K562 (cell line): ENCODE measurements around the gene RERG. TPM values are rescaled to one million over a fixed set of nuclear protein-coding genes. Genes with fewer than 3 reads are reported as not detected.

Source experiments
- ATAC-seq: fragments of 200-7000 bp; cut with Tn5 transposase; 3 replicates; pipeline ENCODE4 v1.9.1; 2020; ENCODE audit warnings: moderate library complexity
- BruUV-seq: library from RNA; stranded (reverse); fragments of 400-500 nt; replicated peaks from 2 replicates; lab custom pipeline; 2021; lab: Mats Ljungman, UMichigan
- CTCF ChIA-PET: fragments of 300-600 bp; formaldehyde crosslinking; extraction: SDS; loops from one replicate; lab custom pipeline; 2021; ENCODE audit warnings: low intra/inter-chr PET ratio; lab: Yijun Ruan, JAX
- POLR2A ChIA-PET: fragments of 300-600, 350-650 bp; sonication (Branson Sonifier 250); formaldehyde crosslinking; extraction: SDS; loops from one replicate; lab custom pipeline; 2021; ENCODE audit warnings: antibody characterized with exemption, inconsistent platforms; lab: Yijun Ruan, JAX
- DNase-seq, 4 experiments: peaks; one replicate each; pipeline versions ENCODE4 v3.0.0 to v3.0.0-alpha.2; 2011 to 2018; ENCODE audit warnings: low spot score in 3 of 4, mixed read lengths in 3 of 4; ENCODE audit errors: extremely low read depth in 1 of 4
- FAIRE-seq: peaks from 2 replicates; lab custom pipeline; 2011; peaks lifted over from hg19 to GRCh38; lab: Jason Lieb, UNC
- H2AFZ ChIP-seq: 2 replicates; pipeline ENCODE4 v1.6.0; 2011; ENCODE audit warnings: low read depth, low read length, control low read depth, inconsistent platforms
- H3K27ac ChIP-seq: fragments of 200-600 bp; 3 replicates; pipeline ENCODE4 v1.8.0; 2011; ENCODE audit warnings: low read depth, mild to moderate bottlenecking, control low read depth, inconsistent platforms, low read length, moderate library complexity, mixed read lengths; ENCODE audit errors: extremely low read depth
- H3K27me3 ChIP-seq, 2 experiments: fragments of 300-600 bp in 1 of 2; 2 replicates in 1 of 2; 3 replicates in 1 of 2; pipeline versions ENCODE4 v1.6.0 to v1.8.0; 2011; ENCODE audit warnings: inconsistent platforms in 2 of 2, low read length in 2 of 2, mild to moderate bottlenecking in 1 of 2, mixed read lengths in 1 of 2, moderate library complexity in 1 of 2; ENCODE audit not compliant: control insufficient read depth in 2 of 2, insufficient read depth in 2 of 2
- H3K36me3 ChIP-seq: fragments of 300-600 bp; 3 replicates; pipeline ENCODE4 v1.8.0; 2011; ENCODE audit warnings: mild to moderate bottlenecking, low read length, inconsistent platforms; ENCODE audit not compliant: control insufficient read depth, insufficient read depth
- H3K4me1 ChIP-seq, 2 experiments: fragments of 200-600 bp in 1 of 2; replicated peaks in 1 of 2; 2 replicates in 1 of 2; 3 replicates in 1 of 2; pipeline versions ENCODE4 v1.5.1 to v1.8.0; 2011; ENCODE audit warnings: inconsistent platforms in 2 of 2, low read length in 2 of 2, mild to moderate bottlenecking in 1 of 2, mixed read lengths in 1 of 2, moderate library complexity in 1 of 2; ENCODE audit not compliant: control insufficient read depth in 2 of 2, insufficient read depth in 2 of 2
- H3K4me2 ChIP-seq: 2 replicates; pipeline ENCODE4 v1.6.1; 2011; ENCODE audit warnings: low read length, control low read depth, inconsistent platforms, mixed read lengths; ENCODE audit not compliant: insufficient read depth
- H3K4me3 ChIP-seq: fragments of 200-600 bp; sonication (generic), shearing (Covaris generic); 2 replicates; pipeline ENCODE4 v1.5.1; 2016; ENCODE audit warnings: control low read depth, inconsistent platforms
- H3K79me2 ChIP-seq: fragments of 200-600 bp; 3 replicates; pipeline ENCODE4 v1.8.0; 2011; ENCODE audit warnings: low read length, inconsistent platforms; ENCODE audit not compliant: control insufficient read depth, insufficient read depth
- H3K9ac ChIP-seq, 2 experiments: 2 replicates each; pipeline versions ENCODE4 v1.6.0 to v1.6.1; 2011; ENCODE audit warnings: low read depth in 2 of 2, low read length in 2 of 2, control low read depth in 1 of 2, inconsistent platforms in 1 of 2, mild to moderate bottlenecking in 1 of 2, mixed read lengths in 1 of 2; ENCODE audit not compliant: insufficient read depth in 1 of 2
- H3K9me1 ChIP-seq: one replicate; pipeline ENCODE4 v1.6.0; 2011; ENCODE audit warnings: inconsistent platforms, mild to moderate bottlenecking, low read length, moderate library complexity; ENCODE audit not compliant: control insufficient read depth, insufficient read depth
- H3K9me3 ChIP-seq: replicated peaks from 2 replicates; pipeline ENCODE4 v1.5.1; 2011; ENCODE audit warnings: low read depth, low read length, inconsistent platforms; ENCODE audit not compliant: control insufficient read depth, insufficient read depth
- H4K20me1 ChIP-seq: replicated peaks from 2 replicates; pipeline ENCODE4 v1.6.1; 2011; ENCODE audit warnings: low read length, inconsistent platforms, mixed read lengths; ENCODE audit not compliant: control insufficient read depth, insufficient read depth
- CEBPG ChIP-seq, 3 experiments: fragments of 200-800 bp in 1 of 3; sonication (Bioruptor generic) in 1 of 3; sonication (generic) in 1 of 3; formaldehyde crosslinking in 1 of 3; IDR thresholded peaks in 2 of 3; conservative IDR thresholded peaks in 1 of 3; 2 replicates each; pipeline versions ENCODE4 v1.6.1 to v1.8.0; 2016 to 2022; ENCODE audit warnings: missing compliant biosample characterization in 2 of 3, missing genetic modification characterization in 2 of 3, mild to moderate bottlenecking in 1 of 3, missing genetic modification reagents in 1 of 3
- L3MBTL2 ChIP-seq: fragments of 450-650 bp; IDR thresholded peaks from 2 replicates; pipeline ENCODE4 v1.6.1; 2016; ENCODE audit warnings: mild to moderate bottlenecking, moderate library complexity
- MYC ChIP-seq, 2 experiments: fragments of 250-450 bp in 1 of 2; sonication (Bioruptor Pico) in 1 of 2; IDR thresholded peaks; 2 replicates each; pipeline versions ENCODE4 v1.5.1 to v1.6.1; 2012 to 2021; ENCODE audit warnings: low read depth in 2 of 2, borderline replicate concordance in 1 of 2, improper control_type of control experiment in 1 of 2, low read length in 1 of 2, mild to moderate bottlenecking in 1 of 2, moderate library complexity in 1 of 2
- NFIC ChIP-seq: fragments of 450-650 bp; IDR thresholded peaks from 2 replicates; pipeline ENCODE4 v1.6.1; 2017; ENCODE audit warnings: mild to moderate bottlenecking, inconsistent platforms
- POLR2H ChIP-seq: IDR thresholded peaks from 2 replicates; pipeline ENCODE4 v1.6.1; 2016; ENCODE audit warnings: missing genetic modification characterization, low read depth, mild to moderate bottlenecking, control low read depth, missing compliant biosample characterization, moderate library complexity
- STAG1 ChIP-seq: sonication (generic); formaldehyde crosslinking; IDR thresholded peaks from 2 replicates; pipeline ENCODE4 v1.5.0; 2020; ENCODE audit warnings: missing genetic modification reagents, borderline replicate concordance
- STAT5B ChIP-seq: fragments of 250-450 bp; sonication (Bioruptor Pico); IDR thresholded peaks from 2 replicates; pipeline ENCODE4 v1.8.0; 2021; ENCODE audit warnings: mild to moderate bottlenecking, inconsistent platforms
- TCF15 ChIP-seq: fragments of 250-450 bp; sonication (Bioruptor Pico); IDR thresholded peaks from 2 replicates; pipeline ENCODE4 v1.8.0; 2022; ENCODE audit warnings: moderate library complexity, mild to moderate bottlenecking, inconsistent platforms
- TRIM24 ChIP-seq, 2 experiments: fragments of 450-650 bp; IDR thresholded peaks; 2 replicates each; pipeline ENCODE4 v1.6.1; 2016
- in situ Hi-C: fragments of 300-500 bp; cut with MboI; formaldehyde crosslinking; loops from 4 replicates; pipeline ENCODE4 v1.15.0; 2018; ENCODE audit warnings: inconsistent platforms, mixed read lengths
- intact Hi-C: fragments of 100-400 bp; cut with micrococcal nuclease; formaldehyde crosslinking; loops from 2 replicates; pipeline ENCODE4 v1.14.2; 2022
- polyA plus RNA-seq, 8 experiments: library from polyadenylated mRNA; depleted of rRNA in 4 of 8; stranded (reverse) in 5 of 8; unstranded in 3 of 8; fragments of >200 nt; fragmentation: Nextera tagmentation in 2 of 8; fragmentation: Illumina TruSeq in 1 of 8; extraction: Ambion mirVana in 2 of 8; extraction: Trizol in 1 of 8; gene quantifications; 2 replicates each; pipeline versions ENCODE4 v1.2.1 to v1.2.3, GENCODE V29; 2011 to 2014; ENCODE audit warnings: inconsistent platforms in 1 of 8, missing spikeins in 1 of 8
- total RNA-seq, 7 experiments: library from RNA; depleted of rRNA in 6 of 7; stranded (reverse); fragments of >200 nt in 6 of 7; fragmentation: Illumina TruSeq in 2 of 7; extraction: Trizol in 2 of 7; gene quantifications; 2 replicates each; pipeline versions ENCODE4 v1.2.1 to v1.2.3, GENCODE V29; 2011 to 2021; ENCODE audit warnings: low replicate concordance in 1 of 7

The RERG gene
- total and polyA plus RNA-seq, 9 of the 15 experiments (the other 6 are each of a cell fraction or from before 2014, with no cell fraction given) = 2.2 to 7.3 (median 3.0) TPM

GRCh38 chr12:15265875-15266274 lies 44.7 kb upstream of the RERG start:
- no peak for ATAC-seq
- Histone ChIP-seq H3K4me3 (no peak overlapping the region), H3K4me1 (no peaks in the 10 kb centered on the region), H3K9me1 (no peaks in the 10 kb centered on the region), H3K36me3 (no peaks in the 10 kb centered on the region), H3K27me3 (no peaks in the 10 kb centered on the region), H3K27ac (no peak overlapping the region), H3K4me2 (no peak overlapping the region), H4K20me1 (no peaks in the 10 kb centered on the region), H3K9me3 (no peaks in the 10 kb centered on the region), H2AFZ (no peak overlapping the region), H3K9ac (no peak overlapping the region)
- DNase-seq = no peak
- FAIRE-seq = no peak
- BruUV-seq = no TSS peak
- CTCF ChIA-PET = interaction anchor here (0.9 kb wide), 1 partner anchor 115 kb away, joined by 3 read pairs; no protein-coding TSS in a partner anchor
- POLR2A ChIA-PET = no interaction called here
- TF ChIP-seq MYC (IDR thresholded peaks at IDR 0.05; ENCODE audit: low read depth, low read length) = 0 out of 2 replicates have a peak, but pooled peaks have one; percentile 34
- no peak for TF ChIP-seq MYC (CRISPR knock-in tag; IDR thresholded peaks at IDR 0.05; ENCODE audit: borderline replicate concordance, low read depth)
- TF ChIP-seq STAG1 = no peak
- TF ChIP-seq L3MBTL2 = 0 out of 2 replicates have a peak, but pooled peaks have one; percentile 14
- TF ChIP-seq TRIM24 (IDR thresholded peaks at IDR 0.05) = peak in 1 of 2 experiments; percentile 45; a peak in 1 of 4 replicates
- no peak for TF ChIP-seq TCF15 (CRISPR knock-in tag)
- peak; percentile 14; the same call in 1 of the 2 replicates for TF ChIP-seq NFIC
- no peak for TF ChIP-seq STAT5B (CRISPR knock-in tag)
- no peak for TF ChIP-seq CEBPG (CRISPR knock-in tag; IDR thresholded peaks at IDR 0.05)
- peak in 1 of 2 experiments; percentile 80; a peak in 2 of 4 replicates for TF ChIP-seq CEBPG (tag; conservative IDR thresholded peaks at IDR 0.05 in 1 of 2, IDR thresholded peaks at IDR 0.05 in 1 of 2)
- TF ChIP-seq POLR2H (tag) = peak; percentile 43; the same call in 1 of the 2 replicates
- TF ChIP-seq, all 486 proteins: peak for 6
- no peaks in the 10 kb centered on the region for H3K79me2 ChIP-seq
- in situ Hi-C loops (no loop called here), intact Hi-C loops (loop anchor here (10.0 kb wide), 2 partner anchors 261 to 631 kb away; no protein-coding TSS in a partner anchor)
